ENCODE results near the gene COX15.
A peak's percentile ranks its signal among the peaks of the same experiment; 100 is the strongest.

COX15 gene

DNA sequence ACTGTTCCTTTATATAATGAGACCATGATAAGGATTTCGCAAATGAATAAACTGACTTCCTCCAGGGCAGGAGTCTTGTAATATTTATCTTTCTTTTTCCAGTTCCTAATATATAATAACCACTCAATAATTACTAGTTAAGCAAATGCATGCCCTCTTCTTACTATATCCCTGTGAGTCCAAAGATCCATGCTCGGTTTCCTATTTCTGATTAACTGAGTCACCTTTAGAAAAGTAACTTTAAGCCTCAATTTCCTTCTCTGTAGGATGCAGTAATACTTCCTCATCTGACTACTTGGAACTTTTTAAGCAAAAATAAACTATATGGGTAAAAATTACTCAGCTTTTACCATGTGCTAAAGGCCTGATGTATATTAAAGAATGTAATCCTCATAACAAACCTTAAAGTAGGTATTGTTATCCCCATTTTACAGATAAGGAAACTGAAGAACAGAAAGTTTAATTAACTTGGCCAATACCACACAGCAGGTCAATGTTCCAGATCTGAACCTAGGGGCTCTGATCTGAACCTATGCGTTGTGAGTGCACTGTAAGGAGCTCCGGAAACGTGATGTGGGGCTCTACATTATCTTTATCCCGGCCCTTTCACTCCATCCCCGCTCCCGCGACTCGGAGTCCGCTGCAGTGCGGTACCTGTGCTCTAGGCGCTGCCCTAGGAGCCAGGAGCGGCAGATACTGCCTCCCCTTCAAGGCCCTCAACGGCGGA is 458 bp downstream of the COX15 start:
- H3K4me3 ChIP-seq (ENCODE audit: low read length), result peak overlapping the region; percentile 75
- no peaks in the 10 kb centered on the region for H3K27me3 ChIP-seq (ENCODE audit: insufficient read depth, low read length)
- H3K4me1 ChIP-seq (ENCODE audit: insufficient read depth, low read length), result peaks cover 3% of the 10 kb centered on the region
- H3K9me3 ChIP-seq (ENCODE audit: low read length), result no peaks in the 10 kb centered on the region
- H3K36me3 ChIP-seq (ENCODE audit: insufficient read depth, low read length), result peaks cover 25% of the 10 kb centered on the region
- peak overlapping the region; percentile 76 for H2AFZ ChIP-seq (ENCODE audit: low read depth, low read length)

DNA sequence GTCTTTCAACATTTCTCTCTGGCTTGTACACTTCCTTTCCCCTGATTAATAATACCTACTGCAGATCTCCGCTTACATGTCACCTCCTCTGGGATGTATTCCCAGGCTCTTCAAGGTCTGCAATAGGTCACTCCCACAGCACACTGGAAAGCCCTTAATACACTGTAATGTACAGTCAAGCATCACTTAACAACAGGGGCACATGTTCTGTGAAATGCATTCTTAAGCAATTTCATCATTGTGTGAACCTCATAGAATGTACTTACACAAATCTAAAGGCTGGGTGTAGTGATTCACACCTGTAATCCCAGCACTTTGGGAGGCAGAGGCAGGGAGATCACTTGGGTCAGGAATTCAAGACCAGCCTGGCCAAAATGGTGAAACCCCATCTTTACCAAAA is 1.9 kb downstream of the COX15 start:
- H3K4me1 ChIP-seq (ENCODE audit: insufficient read depth, low read length), result peaks cover 3% of the 10 kb centered on the region
- no peak overlapping the region for H3K4me3 ChIP-seq (ENCODE audit: low read length)
- no peaks in the 10 kb centered on the region for H3K27me3 ChIP-seq (ENCODE audit: insufficient read depth, low read length)
- no peak overlapping the region for H2AFZ ChIP-seq (ENCODE audit: low read depth, low read length)
- peaks cover 35% of the 10 kb centered on the region for H3K36me3 ChIP-seq (ENCODE audit: insufficient read depth, low read length)
- H3K9me3 ChIP-seq (ENCODE audit: low read length), result no peaks in the 10 kb centered on the region

DNA sequence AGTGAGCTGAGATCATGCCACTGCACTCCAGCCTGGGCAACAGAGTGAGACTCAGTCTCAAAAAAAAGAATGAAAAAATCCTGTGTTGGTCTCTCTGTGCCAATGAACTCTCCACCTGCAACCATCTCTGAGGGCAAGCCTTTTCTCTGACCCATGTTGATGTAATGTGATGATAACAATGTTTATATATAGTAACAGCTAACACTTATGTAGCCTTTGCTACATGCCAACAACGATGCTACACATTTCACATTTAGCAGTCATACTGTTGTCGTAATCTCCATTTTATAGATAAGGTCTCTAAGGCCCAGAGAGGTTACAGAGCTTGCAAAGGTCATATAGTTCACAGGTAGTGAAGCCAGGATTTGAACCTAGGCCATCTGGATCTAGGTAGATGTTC is 11.5 kb downstream of the COX15 start:
- H3K27me3 ChIP-seq (ENCODE audit: insufficient read depth, low read length), result no peaks in the 10 kb centered on the region
- no peaks in the 10 kb centered on the region for H3K4me1 ChIP-seq (ENCODE audit: insufficient read depth, low read length)
- H2AFZ ChIP-seq (ENCODE audit: low read depth, low read length), result no peak overlapping the region
- peaks cover 80% of the 10 kb centered on the region for H3K36me3 ChIP-seq (ENCODE audit: insufficient read depth, low read length)
- H3K4me3 ChIP-seq (ENCODE audit: low read length), result no peak overlapping the region
- H3K9me3 ChIP-seq (ENCODE audit: low read length), result no peaks in the 10 kb centered on the region

DNA sequence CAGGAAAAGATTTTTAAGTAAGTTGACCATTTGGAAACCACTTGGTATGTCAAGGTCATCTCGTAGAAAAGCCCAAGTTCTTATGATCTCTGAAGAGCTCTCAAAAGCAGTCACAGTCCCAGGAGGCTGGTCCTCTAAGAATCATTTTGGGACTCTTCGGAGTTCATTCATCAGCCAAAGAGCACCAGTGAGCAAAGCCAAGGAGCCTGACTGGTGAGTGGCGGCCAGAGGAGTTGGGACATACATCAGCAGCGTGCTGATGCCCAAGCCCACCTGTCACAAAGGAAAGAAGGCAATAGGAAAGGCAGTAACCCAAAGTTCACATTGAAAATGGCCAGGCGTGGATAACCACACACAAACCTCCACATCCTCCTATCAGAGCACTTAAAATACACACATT is 17.5 kb downstream of the COX15 start:
- no peaks in the 10 kb centered on the region for H3K27me3 ChIP-seq (ENCODE audit: insufficient read depth, low read length)
- H2AFZ ChIP-seq (ENCODE audit: low read depth, low read length), result no peak overlapping the region
- peaks cover 75% of the 10 kb centered on the region for H3K36me3 ChIP-seq (ENCODE audit: insufficient read depth, low read length)
- no peaks in the 10 kb centered on the region for H3K9me3 ChIP-seq (ENCODE audit: low read length)
- H3K4me3 ChIP-seq (ENCODE audit: low read length), result no peak overlapping the region
- no peaks in the 10 kb centered on the region for H3K4me1 ChIP-seq (ENCODE audit: insufficient read depth, low read length)

DNA sequence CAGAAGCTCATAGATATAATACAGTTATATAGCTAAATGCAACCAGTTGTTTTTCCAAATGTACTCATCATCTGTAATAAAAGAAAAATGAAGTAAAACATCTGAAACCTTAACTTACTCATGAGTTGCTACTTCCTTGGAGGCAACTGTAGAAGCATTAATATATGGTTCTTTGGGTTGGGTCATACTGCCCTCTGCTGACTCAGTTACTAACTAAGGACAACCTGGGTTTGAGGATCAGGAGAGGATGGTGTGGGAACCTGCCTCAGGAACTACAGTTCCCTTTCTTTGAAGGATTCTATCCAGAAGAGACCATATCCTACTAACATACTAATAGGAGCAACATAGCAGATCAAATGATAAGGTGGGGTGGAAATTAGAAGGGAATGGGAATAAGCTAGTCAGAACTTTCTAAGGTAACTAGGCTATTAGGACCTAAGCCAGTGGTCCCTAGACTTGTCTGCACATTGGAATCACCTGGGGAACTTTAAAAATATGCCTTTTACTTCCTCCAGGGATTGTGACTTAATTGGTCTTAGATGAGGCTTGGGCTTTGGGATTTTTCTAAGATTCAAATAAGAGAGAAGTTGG is 20.7 kb downstream of the COX15 start:
- no peak overlapping the region for H3K4me3 ChIP-seq (ENCODE audit: low read length)
- H3K9me3 ChIP-seq (ENCODE audit: low read length), result no peaks in the 10 kb centered on the region
- peaks cover 65% of the 10 kb centered on the region for H3K36me3 ChIP-seq (ENCODE audit: insufficient read depth, low read length)
- no peak overlapping the region for H2AFZ ChIP-seq (ENCODE audit: low read depth, low read length)
- no peaks in the 10 kb centered on the region for H3K27me3 ChIP-seq (ENCODE audit: insufficient read depth, low read length)
- H3K4me1 ChIP-seq (ENCODE audit: insufficient read depth, low read length), result no peaks in the 10 kb centered on the region

DNA sequence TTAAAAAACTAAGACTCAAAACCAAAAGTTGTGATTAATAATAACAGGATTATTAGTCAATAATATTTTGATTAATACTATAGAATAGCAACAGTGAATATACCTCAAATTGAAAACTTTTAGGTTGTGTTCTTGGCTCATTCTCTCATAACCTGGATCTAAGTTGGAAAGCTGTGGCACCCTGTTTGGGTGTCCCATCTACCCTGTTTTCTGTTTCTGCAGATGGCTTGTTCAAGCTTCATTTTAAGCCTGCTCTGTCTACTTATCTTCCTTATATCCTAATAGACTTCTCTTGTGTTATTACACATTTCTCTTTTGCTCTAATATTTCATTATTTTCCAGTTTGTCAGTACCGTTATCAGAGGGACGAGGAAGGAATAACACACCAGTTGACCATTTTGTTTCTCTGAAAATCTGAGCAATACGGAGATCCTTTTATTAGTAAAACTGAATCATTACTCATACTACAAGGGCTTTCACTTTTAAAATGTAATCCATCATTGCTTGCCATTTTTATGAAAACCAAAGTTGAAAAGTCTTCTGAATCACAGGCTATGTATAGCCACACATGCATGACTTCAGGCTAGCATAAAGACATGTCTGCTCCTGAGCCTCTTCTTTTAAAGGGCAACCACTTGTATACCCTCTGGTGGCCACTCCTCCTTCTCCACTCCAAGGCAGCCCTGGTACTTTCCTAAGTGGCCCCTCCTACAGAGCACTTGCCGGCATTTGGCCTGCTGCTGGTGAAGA is 22.3 kb downstream of the COX15 start:
- Histone ChIP-seq H3K36me3 (ENCODE audit: insufficient read depth, low read length) (peaks cover 69% of the 10 kb centered on the region), H3K9me3 (ENCODE audit: low read length) (no peaks in the 10 kb centered on the region), H3K27me3 (ENCODE audit: insufficient read depth, low read length) (no peaks in the 10 kb centered on the region), H2AFZ (ENCODE audit: low read depth, low read length) (no peak overlapping the region), H3K4me1 (ENCODE audit: insufficient read depth, low read length) (no peaks in the 10 kb centered on the region), H3K4me3 (ENCODE audit: low read length) (no peak overlapping the region)

DNA sequence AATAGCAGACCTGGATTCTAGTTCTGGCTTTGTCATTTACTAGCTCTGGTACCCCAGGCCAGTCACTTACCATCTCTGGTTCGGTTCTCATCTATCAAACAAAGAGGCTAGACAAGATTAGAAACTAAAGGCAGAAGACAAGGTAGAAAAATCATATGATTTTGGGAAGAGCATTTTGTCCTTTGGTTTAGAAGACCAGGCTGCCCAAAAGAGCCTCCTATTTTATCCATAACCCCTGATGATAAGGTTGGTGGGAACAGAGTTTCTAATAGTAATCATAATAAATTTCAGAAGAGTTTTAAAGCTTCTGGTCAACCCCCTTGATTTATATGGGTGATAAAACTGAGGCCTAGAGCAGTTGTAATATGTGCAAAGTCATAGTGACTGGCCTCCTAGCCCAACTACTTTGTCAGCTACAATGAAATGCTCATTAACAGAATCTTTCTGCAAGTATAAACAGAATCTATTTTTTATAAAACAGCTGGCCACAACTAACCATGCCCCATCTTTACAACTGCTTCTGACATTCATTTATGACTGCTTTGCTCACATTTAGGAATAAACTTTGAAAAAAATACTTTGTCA is 23.4 kb downstream of the COX15 start:
- Histone ChIP-seq H3K9me3 (ENCODE audit: low read length) (no peaks in the 10 kb centered on the region), H3K4me1 (ENCODE audit: insufficient read depth, low read length) (no peaks in the 10 kb centered on the region), H3K36me3 (ENCODE audit: insufficient read depth, low read length) (peaks cover 72% of the 10 kb centered on the region), H2AFZ (ENCODE audit: low read depth, low read length) (no peak overlapping the region), H3K27me3 (ENCODE audit: insufficient read depth, low read length) (no peaks in the 10 kb centered on the region), H3K4me3 (ENCODE audit: low read length) (no peak overlapping the region)

DNA sequence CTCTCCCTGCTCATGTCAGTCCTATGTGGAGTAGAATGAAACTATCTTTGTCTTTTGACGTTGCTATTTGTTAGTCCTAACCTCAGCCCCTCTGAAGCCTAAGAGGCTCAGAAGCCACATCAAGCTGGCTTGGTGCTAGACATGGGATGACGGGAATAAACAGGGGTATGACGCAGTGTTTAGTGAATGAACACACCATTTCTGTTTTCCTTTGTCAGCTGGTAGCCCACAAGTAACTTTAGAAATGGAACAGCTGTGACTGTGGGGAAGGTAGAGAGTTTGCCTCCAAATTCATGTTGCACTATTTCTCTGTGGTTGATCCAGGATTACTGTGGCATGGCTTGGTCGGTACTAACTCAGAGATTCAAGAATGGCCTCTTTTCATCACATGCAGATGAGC is 31.3 kb downstream of the COX15 start:
- H3K36me3 ChIP-seq (ENCODE audit: insufficient read depth, low read length), result peaks cover 73% of the 10 kb centered on the region
- H3K9me3 ChIP-seq (ENCODE audit: low read length), result no peaks in the 10 kb centered on the region
- H3K4me3 ChIP-seq (ENCODE audit: low read length), result no peak overlapping the region
- no peaks in the 10 kb centered on the region for H3K4me1 ChIP-seq (ENCODE audit: insufficient read depth, low read length)
- no peak overlapping the region for H2AFZ ChIP-seq (ENCODE audit: low read depth, low read length)
- H3K27me3 ChIP-seq (ENCODE audit: insufficient read depth, low read length), result no peaks in the 10 kb centered on the region

DNA sequence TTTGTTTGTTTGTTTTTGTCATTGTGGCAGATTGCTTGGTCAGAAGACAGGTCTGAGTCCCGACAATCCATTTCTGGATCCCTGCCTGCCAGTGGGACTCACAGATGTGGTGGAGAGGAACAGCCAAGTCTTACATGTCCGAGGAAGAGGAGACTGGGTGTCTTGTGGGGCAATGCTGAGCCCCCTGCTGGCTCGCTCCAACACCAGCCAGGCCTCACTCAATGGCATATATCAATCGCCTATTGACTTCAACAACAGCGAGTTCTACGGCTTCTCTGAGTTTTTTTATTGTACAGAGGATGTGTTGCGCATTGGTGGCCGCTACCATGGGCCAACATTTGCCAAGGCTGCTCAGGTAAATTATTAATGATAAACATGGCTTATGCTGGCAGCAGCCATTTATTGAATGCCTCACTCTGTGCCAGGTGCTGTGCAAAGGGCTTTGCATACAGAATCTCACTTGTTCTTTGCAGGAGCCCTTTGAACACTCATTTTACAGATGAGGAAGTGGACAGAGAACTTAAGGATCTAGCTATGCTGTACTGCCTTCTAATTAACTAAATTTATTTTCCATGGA is 33.3 kb downstream of the COX15 start:
- no peaks in the 10 kb centered on the region for H3K9me3 ChIP-seq (ENCODE audit: low read length)
- H2AFZ ChIP-seq (ENCODE audit: low read depth, low read length), result no peak overlapping the region
- H3K27me3 ChIP-seq (ENCODE audit: insufficient read depth, low read length), result no peaks in the 10 kb centered on the region
- no peaks in the 10 kb centered on the region for H3K4me1 ChIP-seq (ENCODE audit: insufficient read depth, low read length)
- no peak overlapping the region for H3K4me3 ChIP-seq (ENCODE audit: low read length)
- H3K36me3 ChIP-seq (ENCODE audit: insufficient read depth, low read length), result peaks cover 59% of the 10 kb centered on the region

DNA sequence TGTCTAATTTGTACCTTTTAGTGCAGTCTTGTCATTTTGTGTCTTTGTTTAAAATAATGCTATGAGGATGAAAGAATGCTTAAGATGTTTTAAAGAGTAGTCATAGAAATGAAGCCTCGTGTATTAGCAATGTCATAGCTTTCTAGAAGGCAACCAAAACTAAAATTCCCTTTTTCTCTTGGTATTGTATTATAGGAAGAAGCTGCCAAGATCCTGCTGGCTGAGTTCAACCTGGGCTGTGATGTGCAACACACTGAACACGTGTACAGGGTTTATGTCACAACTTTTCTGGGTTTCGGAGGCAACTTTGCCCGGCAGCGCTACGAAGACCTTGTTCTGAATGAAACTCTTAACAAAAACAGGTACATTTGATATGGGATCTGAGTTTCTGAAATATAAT is 36.2 kb downstream of the COX15 start:
- peaks cover 56% of the 10 kb centered on the region for H3K36me3 ChIP-seq (ENCODE audit: insufficient read depth, low read length)
- no peaks in the 10 kb centered on the region for H3K27me3 ChIP-seq (ENCODE audit: insufficient read depth, low read length)
- no peak overlapping the region for H2AFZ ChIP-seq (ENCODE audit: low read depth, low read length)
- no peak overlapping the region for H3K4me3 ChIP-seq (ENCODE audit: low read length)
- no peaks in the 10 kb centered on the region for H3K4me1 ChIP-seq (ENCODE audit: insufficient read depth, low read length)
- H3K9me3 ChIP-seq (ENCODE audit: low read length), result no peaks in the 10 kb centered on the region

DNA sequence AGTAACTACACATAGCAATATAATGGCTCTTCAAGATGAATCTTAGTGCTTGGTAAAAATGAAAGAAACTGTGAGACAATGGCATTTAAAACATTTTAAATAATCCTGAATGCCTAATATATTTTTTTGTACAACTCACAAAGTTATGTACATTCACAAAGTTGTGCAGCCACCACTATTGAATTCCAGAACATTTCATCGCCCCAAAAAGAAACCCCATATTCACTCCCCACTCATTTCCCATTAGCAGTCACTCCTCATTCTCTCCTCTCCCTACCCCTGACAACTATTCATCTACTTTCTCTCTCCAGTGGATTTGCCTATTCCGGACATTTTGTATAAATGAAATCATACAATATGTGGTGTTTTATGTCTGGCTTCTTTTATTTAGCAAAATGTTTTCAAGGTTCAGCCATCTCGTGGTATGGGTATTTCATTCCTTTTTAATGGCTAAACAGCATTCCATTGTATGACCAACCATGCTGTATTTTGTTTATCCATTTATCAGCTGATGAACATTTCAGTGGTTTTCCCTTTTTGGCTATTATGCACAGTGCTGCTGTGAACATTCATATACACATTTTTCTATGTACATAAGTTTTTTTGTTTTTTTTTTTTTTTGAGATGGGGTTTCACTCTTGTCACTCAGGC is 37.9 kb downstream of the COX15 start:
- H3K36me3 ChIP-seq (ENCODE audit: insufficient read depth, low read length), result peaks cover 46% of the 10 kb centered on the region
- no peak overlapping the region for H2AFZ ChIP-seq (ENCODE audit: low read depth, low read length)
- H3K27me3 ChIP-seq (ENCODE audit: insufficient read depth, low read length), result no peaks in the 10 kb centered on the region
- H3K9me3 ChIP-seq (ENCODE audit: low read length), result no peaks in the 10 kb centered on the region
- no peaks in the 10 kb centered on the region for H3K4me1 ChIP-seq (ENCODE audit: insufficient read depth, low read length)
- no peak overlapping the region for H3K4me3 ChIP-seq (ENCODE audit: low read length)

DNA sequence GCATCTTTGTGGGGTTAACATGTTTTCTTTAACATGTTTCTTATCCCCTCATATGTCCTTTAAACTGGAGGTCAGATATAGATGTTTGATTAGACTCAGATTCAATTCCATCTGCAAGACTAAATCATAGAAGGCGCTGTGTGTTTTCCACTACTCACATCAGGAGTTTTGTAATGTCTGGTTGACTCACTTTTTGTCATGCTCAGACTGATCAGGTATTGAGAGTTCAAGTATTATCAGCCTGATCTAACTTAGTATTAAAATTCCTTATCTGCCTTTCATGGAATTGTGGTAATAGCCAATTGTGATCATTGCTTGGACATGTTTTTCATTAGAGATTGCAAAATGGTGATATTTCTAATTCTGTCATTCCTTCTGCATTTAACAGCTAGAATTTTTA is 42.5 kb downstream of the COX15 start:
- Histone ChIP-seq H3K9me3 (ENCODE audit: low read length) (no peaks in the 10 kb centered on the region), H3K27me3 (ENCODE audit: insufficient read depth, low read length) (no peaks in the 10 kb centered on the region), H3K4me3 (ENCODE audit: low read length) (no peak overlapping the region), H2AFZ (ENCODE audit: low read depth, low read length) (no peak overlapping the region), H3K4me1 (ENCODE audit: insufficient read depth, low read length) (no peaks in the 10 kb centered on the region), H3K36me3 (ENCODE audit: insufficient read depth, low read length) (peaks cover 26% of the 10 kb centered on the region)
